CD14-positive monocyte (primary cell): Measurements from ENCODE around the gene BRD9. TPM values are rescaled to one million over a fixed set of nuclear protein-coding genes. Genes with fewer than 3 reads are reported as not detected.
A peak's percentile ranks its signal among the peaks of the same experiment; 100 is the strongest.

ENCODE experiments used
- DNase-seq, 3 donors: peaks; one replicate each; pipeline ENCODE4 v3.0.0-alpha.2; 2011 to 2022
- H2AFZ ChIP-seq: 2 replicates; pipeline ENCODE4 v1.6.0; 2012; ENCODE audit warnings: mild to moderate bottlenecking, low read depth, low read length, inconsistent platforms; ENCODE audit not compliant: insufficient read depth, poor library complexity, severe bottlenecking
- H3K27ac ChIP-seq, 2 donors: 1 replicate in 1 of 2; 2 replicates in 1 of 2; pipeline ENCODE4 v1.5.1; 2012 to 2013; ENCODE audit warnings: low read length in 2 of 2, control low read depth in 1 of 2, inconsistent platforms in 1 of 2, low read depth in 1 of 2, mild to moderate bottlenecking in 1 of 2
- H3K27me3 ChIP-seq, 2 donors: one replicate each; pipeline versions ENCODE4 v1.6.0 to v1.6.1; 2011 to 2013; ENCODE audit warnings: low read length in 2 of 2; ENCODE audit not compliant: control insufficient read depth in 2 of 2, insufficient read depth in 2 of 2
- H3K36me3 ChIP-seq, 2 donors: replicated peaks in 1 of 2; 1 replicate in 1 of 2; 2 replicates in 1 of 2; pipeline versions ENCODE4 v1.5.1 to v1.6.1; 2012 to 2013; ENCODE audit warnings: low read length in 2 of 2, control low read depth in 1 of 2, inconsistent platforms in 1 of 2, mild to moderate bottlenecking in 1 of 2; ENCODE audit not compliant: insufficient read depth in 2 of 2, control insufficient read depth in 1 of 2
- H3K4me1 ChIP-seq, 2 donors: 1 replicate in 1 of 2; 2 replicates in 1 of 2; pipeline versions ENCODE4 v1.5.1 to v1.6.1; 2012 to 2013; ENCODE audit warnings: low read length in 2 of 2, control low read depth in 1 of 2, inconsistent platforms in 1 of 2, mild to moderate bottlenecking in 1 of 2, moderate library complexity in 1 of 2; ENCODE audit not compliant: insufficient read depth in 2 of 2, control insufficient read depth in 1 of 2
- H3K4me2 ChIP-seq: replicated peaks from 2 replicates; pipeline ENCODE3; 2012; ENCODE audit warnings: low read length, moderate library complexity, mild to moderate bottlenecking; ENCODE audit not compliant: poor library complexity, severe bottlenecking; ENCODE audit errors: extremely low read depth
- H3K4me3 ChIP-seq, 3 experiments: fragments of 200-600 bp in 1 of 3; sonication (generic) in 1 of 3; replicated peaks in 1 of 3; 1 replicate in 2 of 3; 2 replicates in 1 of 3; pipeline ENCODE4 v1.5.1; 2011 to 2013; ENCODE audit warnings: low read length in 3 of 3, mild to moderate bottlenecking in 3 of 3, control low read depth in 2 of 3, low read depth in 2 of 3, inconsistent platforms in 1 of 3, moderate library complexity in 1 of 3
- H3K79me2 ChIP-seq: 2 replicates; pipeline ENCODE4 v1.6.0; 2012; ENCODE audit warnings: mild to moderate bottlenecking, control low read depth, inconsistent platforms, low read length, moderate library complexity; ENCODE audit not compliant: insufficient read depth
- H3K9ac ChIP-seq: 2 replicates; pipeline ENCODE4 v1.6.0; 2017; ENCODE audit warnings: low read length, mild to moderate bottlenecking; ENCODE audit not compliant: insufficient read depth, poor library complexity, severe bottlenecking
- H3K9me3 ChIP-seq, 2 donors: replicated peaks in 1 of 2; 1 replicate in 1 of 2; 2 replicates in 1 of 2; pipeline versions ENCODE4 v1.5.1 to v1.6.1; 2012 to 2013; ENCODE audit warnings: low read length in 2 of 2, control low read depth in 1 of 2; ENCODE audit not compliant: control insufficient read depth in 1 of 2, insufficient read depth in 1 of 2
- H4K20me1 ChIP-seq: 2 replicates; pipeline ENCODE4 v1.6.0; 2012; ENCODE audit warnings: mild to moderate bottlenecking, low read length, control low read depth, moderate library complexity; ENCODE audit not compliant: insufficient read depth
- H3K27ac Mint-ChIP-seq, 7 donors: one replicate each; pipeline ENCODE4 v1.8.0; 2020; ENCODE audit warnings: mild to moderate bottlenecking in 7 of 7, mixed read lengths in 7 of 7, moderate library complexity in 6 of 7, inconsistent platforms in 2 of 7
- H3K27me3 Mint-ChIP-seq, 3 donors: one replicate each; pipeline ENCODE4 v1.8.0; 2021 to 2022; ENCODE audit warnings: low read depth in 3 of 3, mild to moderate bottlenecking in 3 of 3, mixed read lengths in 3 of 3, moderate library complexity in 3 of 3, inconsistent platforms in 1 of 3
- H3K36me3 Mint-ChIP-seq, 2 donors: one replicate each; pipeline ENCODE4 v1.8.0; 2020; ENCODE audit warnings: mixed read lengths in 2 of 2, inconsistent platforms in 1 of 2, mild to moderate bottlenecking in 1 of 2
- H3K4me1 Mint-ChIP-seq: one replicate; pipeline ENCODE4 v1.8.0; 2020; ENCODE audit warnings: mild to moderate bottlenecking, mixed read lengths
- H3K4me3 Mint-ChIP-seq, 2 donors: one replicate each; pipeline ENCODE4 v1.8.0; 2020; ENCODE audit warnings: mild to moderate bottlenecking in 2 of 2, mixed read lengths in 2 of 2, moderate library complexity in 1 of 2
- H3K9me3 Mint-ChIP-seq, 7 donors: one replicate each; pipeline ENCODE4 v1.8.0; 2020 to 2022; ENCODE audit warnings: mixed read lengths in 7 of 7, mild to moderate bottlenecking in 6 of 7, moderate library complexity in 6 of 7, inconsistent platforms in 2 of 7
- WGBS: methylation state at CpG from one replicate; pipeline ENCODE4 v1.1.5; 2013; ENCODE audit warnings: missing lambda C conversion rate; ENCODE audit not compliant: insufficient coverage; 5-methylcytosine and 5-hydroxymethylcytosine counted together
- intact Hi-C, 2 donors: fragments of 100-400 bp; cut with micrococcal nuclease; formaldehyde crosslinking; loops; one replicate each; pipeline versions ENCODE4 v1.15.0 to v1.15.1; 2023
- polyA plus RNA-seq, 3 donors: library from polyadenylated mRNA; depleted of rRNA in 1 of 3; unstranded in 2 of 3; stranded (reverse) in 1 of 3; fragments of 300-500 nt in 2 of 3; fragments of >200 nt in 1 of 3; fragmentation: Illumina TruSeq in 2 of 3; gene quantifications; 1 replicate in 2 of 3; 2 replicates in 1 of 3; pipeline ENCODE4 v1.2.3, GENCODE V29; 2012 to 2021
- TF ChIP-seq, protein P1 (sequence below): fragments of 200-600 bp; IDR thresholded peaks from one replicate; pipeline ENCODE4 v1.8.0; 2022; ENCODE audit warnings: antibody characterized with exemption, mild to moderate bottlenecking

The BRD9 gene
- polyA plus RNA-seq, 3 donors: 5.3 to 22.7 (median 9.3) TPM

DNA sequence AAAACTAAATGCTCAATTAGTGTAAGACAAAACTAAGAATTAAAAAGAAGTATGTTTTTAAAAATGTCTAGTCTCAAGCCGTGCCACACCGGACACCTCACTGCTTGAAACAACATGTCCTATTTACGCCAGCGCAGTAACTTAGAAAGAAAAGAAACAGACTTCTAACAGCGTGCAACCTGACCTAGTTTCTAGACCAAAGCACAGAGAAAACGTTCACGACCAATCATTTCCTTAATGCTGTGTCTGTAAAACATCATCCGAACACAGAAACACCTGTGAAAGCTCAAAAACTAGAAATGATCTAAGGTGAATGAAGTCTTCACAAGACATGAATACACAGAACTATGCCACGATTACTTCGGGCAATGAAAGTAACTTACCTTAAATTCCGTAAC lies 4.0 kb downstream of the BRD9 start:
- Mint-ChIP-seq H3K27ac (no peak overlapping the region), H3K4me3 (no peak overlapping the region)
- intact Hi-C loops: loop anchor here in 1 of 2 donors (10.0 kb wide), 1 partner anchor 916 kb away; the partner anchor contains the start of gene NDUFS6

DNA sequence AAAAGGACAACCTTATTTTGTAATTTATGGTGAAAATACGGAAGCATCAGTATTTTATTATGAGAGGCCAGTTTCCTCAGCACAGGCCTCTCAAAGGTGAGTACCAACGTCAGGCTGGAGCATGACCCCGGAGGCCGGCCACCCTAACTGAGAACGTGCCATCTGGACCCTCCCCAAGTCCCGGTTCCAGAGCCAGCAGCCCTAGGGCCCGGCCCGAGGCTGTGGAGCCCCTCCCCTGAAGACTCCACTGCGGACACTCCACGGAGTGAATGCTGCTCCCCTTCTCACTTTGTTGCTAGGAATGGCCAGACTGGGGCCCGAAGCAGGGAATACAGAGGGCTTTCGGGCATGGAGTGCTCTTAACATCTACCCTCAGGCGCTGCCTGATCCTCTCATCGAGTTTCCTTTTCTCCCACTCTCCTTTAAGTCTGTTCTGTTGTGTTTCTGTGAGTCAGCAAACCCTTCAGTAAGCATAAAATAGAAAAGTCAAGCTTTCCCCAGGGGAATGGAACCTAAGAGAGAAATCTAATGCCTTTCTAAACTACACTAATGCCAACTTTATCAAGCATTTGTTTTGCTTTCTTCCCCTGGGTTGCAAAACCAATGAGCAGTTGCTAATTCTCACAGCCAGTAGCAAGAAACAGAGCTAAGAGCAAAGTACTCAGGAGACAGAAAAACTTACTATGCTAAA lies 4.5 kb downstream of the BRD9 start:
- Histone ChIP-seq H3K9me3 (no peaks in the 10 kb centered on the region), H3K4me1 (peaks cover 15 to 20% of the 10 kb centered on the region in 2 donors), H3K9ac (no peak overlapping the region), H3K4me2 (no peak overlapping the region), H3K4me3 (no peak overlapping the region), H2AFZ (no peak overlapping the region), H4K20me1 (peaks cover 57% of the 10 kb centered on the region), H3K36me3 (peaks cover 78 to 82% of the 10 kb centered on the region in 2 donors), H3K27ac (no peak overlapping the region), H3K79me2 (peaks cover 37% of the 10 kb centered on the region), H3K27me3 (no peaks in the 10 kb centered on the region)
- TF ChIP-seq, protein P1, sequence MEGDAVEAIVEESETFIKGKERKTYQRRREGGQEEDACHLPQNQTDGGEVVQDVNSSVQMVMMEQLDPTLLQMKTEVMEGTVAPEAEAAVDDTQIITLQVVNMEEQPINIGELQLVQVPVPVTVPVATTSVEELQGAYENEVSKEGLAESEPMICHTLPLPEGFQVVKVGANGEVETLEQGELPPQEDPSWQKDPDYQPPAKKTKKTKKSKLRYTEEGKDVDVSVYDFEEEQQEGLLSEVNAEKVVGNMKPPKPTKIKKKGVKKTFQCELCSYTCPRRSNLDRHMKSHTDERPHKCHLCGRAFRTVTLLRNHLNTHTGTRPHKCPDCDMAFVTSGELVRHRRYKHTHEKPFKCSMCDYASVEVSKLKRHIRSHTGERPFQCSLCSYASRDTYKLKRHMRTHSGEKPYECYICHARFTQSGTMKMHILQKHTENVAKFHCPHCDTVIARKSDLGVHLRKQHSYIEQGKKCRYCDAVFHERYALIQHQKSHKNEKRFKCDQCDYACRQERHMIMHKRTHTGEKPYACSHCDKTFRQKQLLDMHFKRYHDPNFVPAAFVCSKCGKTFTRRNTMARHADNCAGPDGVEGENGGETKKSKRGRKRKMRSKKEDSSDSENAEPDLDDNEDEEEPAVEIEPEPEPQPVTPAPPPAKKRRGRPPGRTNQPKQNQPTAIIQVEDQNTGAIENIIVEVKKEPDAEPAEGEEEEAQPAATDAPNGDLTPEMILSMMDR: no peak
- Mint-ChIP-seq H3K27me3 (peaks cover 0 to 2% (median 0%) of the 10 kb centered on the region in 3 donors), H3K36me3 (peaks cover 79 to 85% of the 10 kb centered on the region in 2 donors), H3K27ac (peak overlapping the region in 1 of 7 donors; percentile 38), H3K9me3 (peaks cover 0 to 4% (median 0%) of the 10 kb centered on the region in 7 donors), H3K4me3 (no peak overlapping the region), H3K4me1 (peaks cover 13% of the 10 kb centered on the region)
- 98% methylated on average over 12 of the region's 14 CpGs for WGBS
- intact Hi-C loops: loop anchor here in 1 of 2 donors (10.0 kb wide), 1 partner anchor 917 kb away; the partner anchor contains the start of gene NDUFS6
- no peak for DNase-seq

More for the DNA sequence above, 4.0 kb downstream of the BRD9 start:
- Histone ChIP-seq H3K9ac (no peak overlapping the region), H2AFZ (no peak overlapping the region), H3K27me3 (no peaks in the 10 kb centered on the region), H4K20me1 (peaks cover 52% of the 10 kb centered on the region), H3K4me2 (no peak overlapping the region), H3K36me3 (peaks cover 73 to 76% of the 10 kb centered on the region in 2 donors), H3K4me3 (no peak overlapping the region), H3K27ac (no peak overlapping the region), H3K79me2 (peaks cover 41% of the 10 kb centered on the region), H3K4me1 (peaks cover 21 to 26% of the 10 kb centered on the region in 2 donors), H3K9me3 (no peaks in the 10 kb centered on the region)
- Mint-ChIP-seq H3K27me3 (peaks cover 0 to 2% (median 0%) of the 10 kb centered on the region in 3 donors), H3K9me3 (peaks cover 0 to under 1% (median 0%) of the 10 kb centered on the region in 7 donors), H3K4me1 (peaks cover 17% of the 10 kb centered on the region), H3K36me3 (peaks cover 74 to 80% of the 10 kb centered on the region in 2 donors)
- TF ChIP-seq, protein P1: no peak
- 98% methylated on average over 7 of the region's 11 CpGs for WGBS
- DNase-seq: no peak
